Gastrocnemius medialis (tissue), 4 donors: ENCODE results near the gene MIER2. TPM values are rescaled to one million over a fixed set of nuclear protein-coding genes. Genes with fewer than 3 reads are reported as not detected.
"Not testable (repeated sequence)": the region's sequence is repeated elsewhere in the genome, so short reads cannot be mapped to it uniquely, and the experiment has no call there.

ENCODE experiments used
- ATAC-seq, 2 donors: fragments of 150-250 bp; one replicate each; pipeline ENCODE4 v1.9.1; 2016
- DNase-seq, 2 donors: peaks; one replicate each; pipeline ENCODE4 v3.0.0-alpha.2; 2019
- H3K27ac ChIP-seq, 4 donors: fragments of 200-600 bp; sonication (generic); 1 replicate in 1 of 4; 2 replicates in 3 of 4; pipeline ENCODE4 v1.5.1; 2016 to 2018; ENCODE audit warnings: mild to moderate bottlenecking in 2 of 4, moderate library complexity in 1 of 4
- H3K27me3 ChIP-seq, 3 donors: fragments of 200-600 bp; sonication (generic) in 2 of 3; 1 replicate in 1 of 3; 2 replicates in 2 of 3; pipeline versions ENCODE4 v1.5.1 to v1.6.0; 2016 to 2019; ENCODE audit warnings: mild to moderate bottlenecking in 1 of 3, moderate library complexity in 1 of 3
- H3K36me3 ChIP-seq, 2 donors: fragments of 200-600 bp; sonication (generic) in 1 of 2; one replicate each; pipeline ENCODE4 v1.5.1; 2017 to 2018
- H3K4me1 ChIP-seq, 2 donors: fragments of 200-600 bp; sonication (generic) in 1 of 2; one replicate each; pipeline ENCODE4 v1.5.1; 2016 to 2017; ENCODE audit warnings: mild to moderate bottlenecking in 2 of 2
- H3K4me3 ChIP-seq, 4 donors: fragments of 200-600 bp; sonication (generic) in 3 of 4; 1 replicate in 1 of 4; 2 replicates in 3 of 4; pipeline ENCODE4 v1.5.1; 2016 to 2019; ENCODE audit warnings: mild to moderate bottlenecking in 2 of 4
- H3K9me3 ChIP-seq, 3 donors: fragments of 200-600 bp; sonication (generic) in 2 of 3; 1 replicate in 1 of 3; 2 replicates in 2 of 3; pipeline ENCODE4 v1.5.1; 2016 to 2019
- CTCF ChIP-seq, 5 experiments: fragments of 450-650 bp in 3 of 5; fragments of 200-600 bp in 2 of 5; sonication (generic) in 2 of 5; IDR thresholded peaks in 4 of 5; conservative IDR thresholded peaks in 1 of 5; 1 replicate in 4 of 5; 2 replicates in 1 of 5; pipeline ENCODE4 v1.5.1; 2016 to 2019; ENCODE audit warnings: antibody characterized with exemption in 5 of 5, mild to moderate bottlenecking in 3 of 5, moderate library complexity in 3 of 5
- POLR2A ChIP-seq, 2 donors: fragments of 450-650 bp; IDR thresholded peaks; one replicate each; pipeline ENCODE4 v1.6.1; 2017; ENCODE audit warnings: antibody characterized with exemption in 2 of 2, mild to moderate bottlenecking in 2 of 2, moderate library complexity in 2 of 2
- in situ Hi-C, 4 donors: fragments of 200-750 bp; cut with MboI; loops; one replicate each; pipeline versions ENCODE4 v1.15.0 to v1.8.0; 2017; ENCODE audit warnings: low sequenced_read_pairs in 4 of 4
- intact Hi-C: fragments of 100-400 bp; cut with DNase I; formaldehyde crosslinking; loops from one replicate; pipeline ENCODE4 v1.15.1; 2023; ENCODE audit warnings: low total_unique reads
- total RNA-seq, 4 donors: library from RNA; depleted of rRNA; stranded (reverse); fragments of >200 nt; gene quantifications; one replicate each; pipeline versions ENCODE4 v1.1.0 to v1.2.3, GENCODE V29; 2016

MIER2 gene
- total RNA-seq, 4 donors from 2014 or later, result 10.6 to 21.0 (median 16.5) TPM

DNA sequence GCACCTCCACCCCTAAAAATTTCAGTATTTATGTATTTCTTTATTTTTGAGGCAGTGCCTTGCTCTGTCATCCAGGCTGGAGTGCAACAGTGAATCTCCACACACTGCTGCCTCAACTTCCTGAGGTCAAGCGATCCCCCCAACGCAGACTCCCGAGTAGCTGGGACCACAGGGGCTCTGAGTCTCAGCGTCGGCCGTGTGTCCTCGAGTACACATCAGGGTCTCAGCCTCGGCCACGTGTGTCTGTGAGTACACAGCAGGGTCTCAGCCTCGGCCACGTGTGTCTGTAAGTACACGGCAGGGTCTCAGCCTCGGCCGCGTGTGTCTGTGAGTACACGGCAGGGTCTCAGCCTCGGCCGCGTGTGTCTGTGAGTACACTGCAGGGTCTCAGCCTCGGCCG lies 43.2 kb upstream of the MIER2 start:
- no peak overlapping the region for H3K4me3 ChIP-seq
- in situ Hi-C loops, result no loop called here
- TF ChIP-seq CTCF (IDR thresholded peaks at IDR 0.05 in 4 of 5, conservative IDR thresholded peaks at IDR 0.05 in 1 of 5), result no peak
- TF ChIP-seq POLR2A (IDR thresholded peaks at IDR 0.05), result no peak
- no peak for ATAC-seq
- no peaks in the 10 kb centered on the region for H3K4me1 ChIP-seq
- H3K27me3 ChIP-seq, result peaks cover 11 to 25% (median 11%) of the 10 kb centered on the region in 3 donors
- no peak overlapping the region for H3K27ac ChIP-seq
- no peak for DNase-seq
- no peaks in the 10 kb centered on the region for H3K36me3 ChIP-seq
- no peaks in the 10 kb centered on the region for H3K9me3 ChIP-seq
- intact Hi-C loops, result no loop called here

DNA sequence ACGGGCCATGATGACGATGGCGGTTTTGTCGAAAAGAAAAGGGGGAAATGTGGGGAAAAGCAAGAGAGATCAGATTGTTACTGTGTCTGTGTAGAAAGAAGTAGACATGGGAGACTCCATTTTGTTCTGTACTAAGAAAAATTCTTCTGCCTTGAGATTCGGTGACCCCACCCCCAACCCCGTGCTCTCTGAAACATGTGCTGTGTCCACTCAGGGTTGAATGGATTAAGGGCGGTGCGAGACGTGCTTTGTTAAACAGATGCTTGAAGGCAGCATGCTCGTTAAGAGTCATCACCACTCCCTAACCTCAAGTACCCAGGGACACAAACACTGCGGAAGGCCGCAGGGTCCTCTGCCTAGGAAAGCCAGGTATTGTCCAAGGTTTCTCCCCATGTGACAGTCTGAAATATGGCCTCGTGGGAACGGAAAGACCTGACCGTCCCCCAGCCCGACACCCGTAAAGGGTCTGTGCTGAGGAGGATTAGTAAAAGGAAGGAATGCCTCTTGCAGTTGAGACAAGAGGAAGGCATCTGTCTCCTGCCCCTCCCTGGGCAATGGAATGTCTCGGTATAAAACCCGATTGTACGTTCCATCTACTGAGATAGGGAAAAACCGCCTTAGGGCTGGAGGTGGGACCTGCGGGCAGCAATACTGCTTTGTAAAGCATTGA lies 42.2 kb upstream of the MIER2 start:
- H3K27me3 ChIP-seq, result peaks cover 13 to 27% (median 14%) of the 10 kb centered on the region in 3 donors
- H3K4me1 ChIP-seq, H3K4me3 ChIP-seq, intact Hi-C loops, DNase-seq, in situ Hi-C loops, H3K9me3 ChIP-seq, H3K36me3 ChIP-seq, ATAC-seq, H3K27ac ChIP-seq: not testable (repeated sequence)

DNA sequence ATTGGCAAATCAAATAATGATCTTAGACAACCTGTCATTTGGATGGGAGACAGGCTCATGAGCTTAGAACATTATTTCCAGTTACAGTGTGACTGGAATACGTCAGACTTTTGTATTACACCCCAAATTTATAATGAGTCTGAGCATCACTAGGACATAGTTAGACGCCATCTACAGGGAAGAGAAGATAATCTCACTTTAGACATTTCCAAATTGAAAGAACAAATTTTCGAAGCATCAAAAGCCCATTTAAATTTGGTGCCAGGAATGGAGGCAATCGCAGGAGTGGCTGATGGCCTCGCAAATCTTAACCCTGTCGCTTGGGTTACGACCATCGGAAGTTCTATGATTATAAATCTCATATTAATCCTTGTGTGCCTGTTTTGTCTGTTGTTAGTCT lies 41.6 kb upstream of the MIER2 start:
- H3K4me3 ChIP-seq, H3K4me1 ChIP-seq, H3K9me3 ChIP-seq, DNase-seq, intact Hi-C loops, H3K27ac ChIP-seq, ATAC-seq, in situ Hi-C loops, H3K36me3 ChIP-seq: not testable (repeated sequence)
- H3K27me3 ChIP-seq, result peaks cover 13 to 27% (median 14%) of the 10 kb centered on the region in 3 donors

GRCh38 chr19:384799-385169 lies 40.2 kb upstream of the MIER2 start:
- ATAC-seq (no peak), DNase-seq (no peak)
- H3K4me1 ChIP-seq, result no peaks in the 10 kb centered on the region
- intact Hi-C loops, result loop anchor here (2.0 kb wide), 2 partner anchors 96 to 122 kb away; partner anchors contain the start of gene TPGS1
- H3K27me3 ChIP-seq, result peaks cover 13 to 23% (median 15%) of the 10 kb centered on the region in 3 donors
- in situ Hi-C loops, result no loop called here
- TF ChIP-seq CTCF (IDR thresholded peaks at IDR 0.05 in 4 of 5, conservative IDR thresholded peaks at IDR 0.05 in 1 of 5), result no peak
- TF ChIP-seq POLR2A (IDR thresholded peaks at IDR 0.05), result no peak
- no peaks in the 10 kb centered on the region for H3K9me3 ChIP-seq
- H3K27ac ChIP-seq, result no peak overlapping the region
- no peaks in the 10 kb centered on the region for H3K36me3 ChIP-seq
- H3K4me3 ChIP-seq, result no peak overlapping the region

- DNase-seq (no peak), ATAC-seq (no peak)
- Histone ChIP-seq H3K27me3 (peaks cover 13 to 23% (median 18%) of the 10 kb centered on the region in 3 donors), H3K4me3 (no peak overlapping the region), H3K4me1 (no peaks in the 10 kb centered on the region), H3K36me3 (no peaks in the 10 kb centered on the region), H3K9me3 (no peaks in the 10 kb centered on the region), H3K27ac (no peak overlapping the region)
- intact Hi-C loops, result loop anchor here (2.0 kb wide), 2 partner anchors 97 to 123 kb away; partner anchors contain the start of gene TPGS1
- in situ Hi-C loops, result no loop called here
- TF ChIP-seq POLR2A (IDR thresholded peaks at IDR 0.05) (no peak), CTCF (IDR thresholded peaks at IDR 0.05 in 4 of 5, conservative IDR thresholded peaks at IDR 0.05 in 1 of 5) (peak; percentile 35 to 55 (median 54))
Measured at GRCh38 chr19:383922-384798, 39.6 kb upstream of the MIER2 start.
